Heart left ventricle (tissue), 16 donors: ENCODE data around the gene SLC43A2. TPM values are rescaled to one million over a fixed set of nuclear protein-coding genes. Genes with fewer than 3 reads are reported as not detected.
A peak's percentile ranks its signal among the peaks of the same experiment; 100 is the strongest.

Experiments used
- ATAC-seq, 4 donors: fragments of 200-7000 bp; cut with Tn5 transposase; one replicate each; pipeline ENCODE4 v1.9.1; 2020 to 2022; ENCODE audit warnings: moderate library complexity in 4 of 4, mild to moderate bottlenecking in 3 of 4, moderate number of reproducible peaks in 1 of 4
- DNase-seq, 5 donors: peaks; one replicate each; pipeline ENCODE4 v3.0.0-alpha.2; 2020
- H3K27ac ChIP-seq, 12 donors: fragments of 200-600 bp; sonication (generic) in 4 of 12; one replicate each; pipeline versions ENCODE4 v1.5.0 to v1.8.0; 2016 to 2022; ENCODE audit warnings: mild to moderate bottlenecking in 2 of 12
- H3K27me3 ChIP-seq, 9 donors: fragments of 200-600 bp; sonication (generic) in 2 of 9; one replicate each; pipeline versions ENCODE4 v1.5.1 to v1.8.0; 2016 to 2022; ENCODE audit warnings: mild to moderate bottlenecking in 3 of 9
- H3K36me3 ChIP-seq, 9 donors: fragments of 200-600 bp; sonication (generic) in 2 of 9; one replicate each; pipeline versions ENCODE4 v1.5.0 to v1.8.0; 2018 to 2022; ENCODE audit warnings: mild to moderate bottlenecking in 2 of 9
- H3K4me1 ChIP-seq, 12 donors: fragments of 200-600 bp; sonication (generic) in 4 of 12; one replicate each; pipeline versions ENCODE4 v1.5.0 to v1.8.0; 2016 to 2022; ENCODE audit warnings: mild to moderate bottlenecking in 3 of 12
- H3K4me3 ChIP-seq, 12 donors: fragments of 200-600 bp; sonication (generic) in 4 of 12; one replicate each; pipeline versions ENCODE4 v1.5.0 to v1.8.0; 2017 to 2022; ENCODE audit warnings: mild to moderate bottlenecking in 9 of 12, moderate library complexity in 4 of 12
- H3K9me3 ChIP-seq, 12 donors: fragments of 200-600 bp; sonication (generic) in 4 of 12; one replicate each; pipeline versions ENCODE4 v1.5.0 to v1.8.0; 2016 to 2022; ENCODE audit warnings: mild to moderate bottlenecking in 1 of 12
- CTCF ChIP-seq, 12 donors: fragments of 200-600 bp; sonication (generic) in 4 of 12; IDR thresholded peaks; one replicate each; pipeline versions ENCODE4 v1.5.0 to v1.8.0; 2018 to 2022; ENCODE audit warnings: antibody characterized with exemption in 12 of 12, mild to moderate bottlenecking in 5 of 12
- POLR2A ChIP-seq, 2 donors: fragments of 450-650 bp; IDR thresholded peaks; one replicate each; pipeline ENCODE4 v1.6.1; 2017; ENCODE audit warnings: antibody characterized with exemption in 2 of 2, mild to moderate bottlenecking in 2 of 2, moderate library complexity in 2 of 2
- whole genome bisulfite sequencing, 4 donors: extraction: QIAGEN DNeasy Blood & Tissue Kit in 2 of 4; methylation state at CpG; one replicate each; pipeline versions ENCODE4 v1.1.5 to v1.1.7; 2013 to 2018; 5-methylcytosine and 5-hydroxymethylcytosine counted together
- intact Hi-C, 10 donors: fragments of 100-400 bp; cut with DNase I; formaldehyde crosslinking; loops; one replicate each; pipeline versions ENCODE4 v1.11.1 to v1.14.2; 2022
- polyA plus RNA-seq, 2 donors: library from polyadenylated mRNA; stranded (reverse); fragments of 200-250 nt; gene quantifications; one replicate each; pipeline ENCODE4 v1.2.3, GENCODE V29; 2013
- total RNA-seq, 9 donors: library from RNA; depleted of rRNA in 2 of 9; stranded (reverse); fragments of >200 nt in 2 of 9; fragmentation: NEBNext Ultra II Directional in 3 of 9; extraction: Animal tissue kit (Norgen Biotek cat#: 25700) in 3 of 9; gene quantifications; one replicate each; pipeline versions ENCODE4 v1.1.0 to v1.2.4, GENCODE V29; 2016 to 2023
- donor health status: ischemic (EF 13 %, LVEDD 7.1; RV severe dilation, severe dysfunction).
- donor health status: healthy with polysubstance abuse.
- donor health status: DM: no; HTN: yes; CAD: no.
- donor health status: DM: no; HTN: no; CAD: no.
- donor health status: ischemic (EF 25% LVEDD 6.9; RV normal size, moderate dysfunction).
- donor health status: ischemic (EF 25% LVEDD 5.7; RV mildly dilated, moderate dysfunction).
- donor health status: healthy.
- donor health status: DM: yes; HTN: yes; CAD: no.
- donor health status: ischemic (EF 35%, LVEDD 5.7; RV mildly dilated, moderate dysfunction).
- donor health status: nonischemic (EF 11% LVEDD 7.7; RV severe dilation, severe dysfunction).
- donor health status: DM: yes; HTN: yes; CAD: no.
- donor health status: PGD.
- donor health status: ischemic (EF 29% LVEDD 5.4; RV normal size, mild dysfunction).
- donor health status: nonischemic (EF 23%, LVEDD 6.1; RV moderate dilation, normal function).

Gene SLC43A2
- total and polyA plus RNA-seq, 11 donors, result 1.4 to 29.1 (median 6.8) TPM

DNA sequence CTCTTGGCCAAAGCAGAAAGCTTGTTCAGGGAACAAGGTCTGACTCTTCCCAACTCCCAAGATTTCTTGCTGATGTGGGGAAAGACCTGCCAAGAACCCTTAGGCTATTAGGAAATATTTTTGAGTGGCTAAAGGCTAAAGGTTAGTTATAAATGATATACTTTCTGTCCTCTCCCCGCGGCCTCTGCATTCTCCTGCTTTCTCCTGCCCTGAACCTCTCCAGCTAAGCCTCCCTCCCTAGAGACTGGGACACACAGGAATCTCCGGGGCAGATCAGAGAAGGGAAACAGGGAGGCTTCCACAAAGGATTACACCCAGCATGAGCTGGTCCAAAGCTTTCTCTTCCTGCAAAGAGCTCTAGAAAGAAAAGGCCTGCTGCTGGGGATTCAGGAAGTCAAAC, 2.3 kb downstream of the SLC43A2 start:
- no peak for TF ChIP-seq POLR2A (IDR thresholded peaks at IDR 0.05)
- TF ChIP-seq CTCF (IDR thresholded peaks at IDR 0.05), result no peak
- WGBS, 4 donors, result 45 to 65% (median 55%) methylated on average over 3 of the region's 3 CpGs
- DNase-seq, result no peak
- H3K27ac ChIP-seq, result peak overlapping the region in 3 of 12 donors; percentile 33 to 97 (median 93)
- no peaks in the 10 kb centered on the region for H3K27me3 ChIP-seq
- H3K4me3 ChIP-seq, result peak overlapping the region in 3 of 12 donors; percentile 7 to 95 (median 82)
- H3K4me1 ChIP-seq, result peaks cover 0 to 53% (median 14%) of the 10 kb centered on the region in 12 donors
- H3K36me3 ChIP-seq, result peaks cover 0 to 15% (median 0%) of the 10 kb centered on the region in 9 donors
- intact Hi-C loops, result loop anchor here in 4 of 10 donors (5.0 to 10.0 kb wide), 5 partner anchors 34 to 359 kb away; partner anchors contain the start of genes BHLHA9 (in 1 of the 4) and TRARG1 (in 1 of the 4)
- no peaks in the 10 kb centered on the region for H3K9me3 ChIP-seq
- ATAC-seq, result no peak

DNA sequence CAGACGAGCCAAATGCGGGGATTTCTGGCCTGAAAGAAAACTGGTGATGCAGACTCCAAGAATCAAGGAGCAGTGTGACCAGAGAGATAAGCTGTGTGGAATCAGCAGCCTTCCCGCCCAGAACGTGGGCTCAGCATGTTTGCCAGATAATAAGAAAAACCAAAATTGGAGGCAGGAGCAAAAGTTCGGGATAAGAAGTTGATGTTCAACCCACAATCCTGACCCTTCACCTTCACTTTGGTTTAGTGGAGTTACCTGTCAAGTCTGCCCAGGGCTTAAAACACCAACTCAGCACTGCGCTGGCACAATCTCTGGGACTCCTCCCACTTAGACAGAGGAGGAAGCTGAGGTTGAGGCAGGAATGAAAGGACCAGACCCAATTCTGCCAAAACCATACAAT, 3.1 kb downstream of the SLC43A2 start:
- H3K27ac ChIP-seq, result no peak overlapping the region
- no peak overlapping the region for H3K4me3 ChIP-seq
- no peaks in the 10 kb centered on the region for H3K27me3 ChIP-seq
- H3K4me1 ChIP-seq, result peaks cover 0 to 49% (median 14%) of the 10 kb centered on the region in 12 donors
- TF ChIP-seq CTCF (IDR thresholded peaks at IDR 0.05) (no peak), POLR2A (IDR thresholded peaks at IDR 0.05) (no peak)
- ATAC-seq (no peak), DNase-seq (peak in 1 of 5 donors; percentile 29)
- H3K9me3 ChIP-seq, result no peaks in the 10 kb centered on the region
- intact Hi-C loops, result loop anchor here in 4 of 10 donors (5.0 to 10.0 kb wide), 5 partner anchors 33 to 358 kb away; partner anchors contain the start of genes BHLHA9 (in 1 of the 4) and TRARG1 (in 1 of the 4)
- H3K36me3 ChIP-seq, result peaks cover 0 to 19% (median 0%) of the 10 kb centered on the region in 9 donors
- 89 to 97% (median 92%) methylated on average over 6 of the region's 6 CpGs for WGBS, 4 donors

DNA sequence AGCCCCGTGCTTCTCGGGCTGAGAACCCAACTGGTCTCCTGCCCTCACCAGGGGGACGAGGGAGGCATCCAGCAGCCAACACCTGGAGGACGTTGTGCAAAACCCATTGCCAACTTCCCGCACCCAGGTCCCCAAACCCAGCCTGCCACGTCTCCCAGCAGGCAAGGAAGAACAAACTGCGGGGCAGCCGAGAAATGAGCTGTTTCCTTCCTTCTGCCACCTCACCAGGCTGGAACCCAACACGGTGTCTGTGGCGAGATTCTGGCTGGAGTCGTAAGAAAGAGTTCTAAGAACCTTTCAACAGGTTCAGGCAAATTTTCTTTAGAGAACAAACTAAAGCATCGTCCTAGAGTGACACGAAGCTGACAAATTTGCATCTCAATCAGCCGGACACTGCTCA, 3.6 kb downstream of the SLC43A2 start:
- ATAC-seq (no peak), DNase-seq (peak in 1 of 5 donors; percentile 21)
- Histone ChIP-seq H3K4me3 (no peak overlapping the region), H3K4me1 (peaks cover 0 to 45% (median 13%) of the 10 kb centered on the region in 12 donors), H3K27me3 (no peaks in the 10 kb centered on the region), H3K9me3 (no peaks in the 10 kb centered on the region), H3K27ac (no peak overlapping the region), H3K36me3 (peaks cover 0 to 19% (median 0%) of the 10 kb centered on the region in 9 donors)
- TF ChIP-seq CTCF (IDR thresholded peaks at IDR 0.05) (no peak), POLR2A (IDR thresholded peaks at IDR 0.05) (no peak)
- WGBS, 4 donors, result 88 to 94% (median 91%) methylated on average over 11 to 14 of the region's 14 CpGs
- intact Hi-C loops, result loop anchor here in 4 of 10 donors (5.0 to 10.0 kb wide), 5 partner anchors 33 to 358 kb away; partner anchors contain the start of genes BHLHA9 (in 1 of the 4) and TRARG1 (in 1 of the 4)

- WGBS, 4 donors, result 88 to 92% (median 88%) methylated on average over 12 of the region's 12 CpGs
- Histone ChIP-seq H3K27me3 (no peaks in the 10 kb centered on the region), H3K4me1 (peaks cover 0 to 40% (median 10%) of the 10 kb centered on the region in 12 donors), H3K36me3 (peaks cover 0 to 19% (median 0%) of the 10 kb centered on the region in 9 donors), H3K4me3 (no peak overlapping the region), H3K27ac (no peak overlapping the region), H3K9me3 (no peaks in the 10 kb centered on the region)
- ATAC-seq (no peak), DNase-seq (peak in 1 of 5 donors; percentile 24)
- TF ChIP-seq POLR2A (IDR thresholded peaks at IDR 0.05), result no peak
- TF ChIP-seq CTCF (IDR thresholded peaks at IDR 0.05), result no peak
- intact Hi-C loops, result loop anchor here in 4 of 10 donors (5.0 to 10.0 kb wide), 5 partner anchors 32 to 357 kb away; partner anchors contain the start of genes BHLHA9 (in 1 of the 4) and TRARG1 (in 1 of the 4)
Measured at GRCh38 chr17:1624650-1625049, 4.0 kb downstream of the SLC43A2 start.
